B cell (primary cell): Measurements from ENCODE around the gene ACADM.

Source experiments
- EZH2 ChIP-seq: IDR thresholded peaks from 2 replicates; pipeline ENCODE4 v1.6.1; 2012; ENCODE audit warnings: borderline replicate concordance, low read depth, mild to moderate bottlenecking, moderate library complexity, low read length; ENCODE audit not compliant: insufficient read depth, poor library complexity, severe bottlenecking
- TF ChIP-seq, protein P1 (sequence below): fragments of 200-600 bp; IDR thresholded peaks from one replicate; pipeline ENCODE4 v1.8.0; 2022; ENCODE audit warnings: antibody characterized with exemption, mild to moderate bottlenecking

DNA sequence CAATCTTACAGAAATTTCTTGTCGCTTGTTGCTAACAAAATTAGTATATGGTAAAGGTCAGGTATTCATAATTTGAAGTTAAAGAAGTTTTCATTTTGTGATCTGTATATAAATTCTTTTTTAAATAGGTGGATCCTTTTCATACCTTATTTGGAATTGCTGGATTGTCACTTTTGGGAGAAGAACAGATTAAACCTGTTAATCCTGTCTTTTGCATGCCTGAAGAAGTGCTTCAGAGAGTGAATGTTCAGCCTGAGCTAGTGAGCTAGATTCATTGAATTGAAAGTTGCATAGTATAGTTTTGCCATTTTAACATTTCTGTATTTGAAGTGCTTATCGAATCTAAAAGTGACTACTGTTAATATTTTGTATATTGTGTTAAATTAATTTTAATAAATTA, 69.9 kb downstream of the ACADM start:
- TF ChIP-seq, protein P1, sequence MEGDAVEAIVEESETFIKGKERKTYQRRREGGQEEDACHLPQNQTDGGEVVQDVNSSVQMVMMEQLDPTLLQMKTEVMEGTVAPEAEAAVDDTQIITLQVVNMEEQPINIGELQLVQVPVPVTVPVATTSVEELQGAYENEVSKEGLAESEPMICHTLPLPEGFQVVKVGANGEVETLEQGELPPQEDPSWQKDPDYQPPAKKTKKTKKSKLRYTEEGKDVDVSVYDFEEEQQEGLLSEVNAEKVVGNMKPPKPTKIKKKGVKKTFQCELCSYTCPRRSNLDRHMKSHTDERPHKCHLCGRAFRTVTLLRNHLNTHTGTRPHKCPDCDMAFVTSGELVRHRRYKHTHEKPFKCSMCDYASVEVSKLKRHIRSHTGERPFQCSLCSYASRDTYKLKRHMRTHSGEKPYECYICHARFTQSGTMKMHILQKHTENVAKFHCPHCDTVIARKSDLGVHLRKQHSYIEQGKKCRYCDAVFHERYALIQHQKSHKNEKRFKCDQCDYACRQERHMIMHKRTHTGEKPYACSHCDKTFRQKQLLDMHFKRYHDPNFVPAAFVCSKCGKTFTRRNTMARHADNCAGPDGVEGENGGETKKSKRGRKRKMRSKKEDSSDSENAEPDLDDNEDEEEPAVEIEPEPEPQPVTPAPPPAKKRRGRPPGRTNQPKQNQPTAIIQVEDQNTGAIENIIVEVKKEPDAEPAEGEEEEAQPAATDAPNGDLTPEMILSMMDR: no peak
- TF ChIP-seq EZH2: no peak
